ENCODE measurements around the gene DOCK4.

Gene DOCK4

DNA sequence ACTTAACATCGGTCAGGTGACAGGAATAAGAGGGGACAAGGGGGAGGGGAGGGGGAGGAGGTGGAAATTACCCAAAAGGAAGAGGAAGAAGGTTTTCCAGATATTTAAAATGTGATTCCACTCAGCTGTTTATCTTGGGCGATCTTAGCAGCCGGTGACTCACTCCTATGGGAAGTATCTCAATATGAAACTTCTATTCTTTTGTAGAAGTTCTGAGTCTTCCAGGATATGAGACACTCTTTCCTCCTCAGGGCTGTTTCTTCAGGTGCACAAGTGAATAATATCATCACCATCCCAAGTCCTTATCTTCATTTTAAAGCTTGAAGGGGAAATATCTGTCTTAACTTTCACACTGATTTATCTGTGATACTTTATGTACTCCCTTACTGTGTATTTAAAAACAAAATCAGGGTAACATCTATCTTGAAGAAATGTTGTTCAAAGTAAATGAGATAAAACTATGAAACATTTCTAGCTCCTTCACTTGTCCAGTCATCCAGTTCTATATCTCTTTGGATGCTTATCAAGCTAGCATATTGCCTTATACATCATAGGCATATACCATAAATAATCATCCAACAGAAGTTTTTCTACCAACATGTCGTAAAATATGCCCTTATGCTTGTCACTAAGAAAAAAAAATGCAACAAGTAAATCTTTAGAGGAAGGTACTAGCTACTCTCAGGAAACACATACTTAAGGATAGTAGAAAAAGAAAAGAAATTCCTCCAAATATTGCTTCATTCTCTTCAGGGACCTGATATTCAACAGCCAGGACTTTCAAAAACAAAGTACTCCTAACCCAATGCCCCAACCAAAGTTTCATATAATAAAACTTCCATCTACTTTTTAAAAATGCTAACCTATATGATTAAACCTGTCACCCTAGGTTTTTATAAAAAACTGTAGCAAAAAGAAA is 13.7 kb downstream of the DOCK4 start:
- no peaks in the 10 kb centered on the region for H3K27me3 ChIP-seq (ENCODE audit: insufficient read depth, poor library complexity, severe bottlenecking)
- no peak overlapping the region for H3K4me3 ChIP-seq (replicated peaks; ENCODE audit: insufficient read depth, low read length)
- no peak for DNase-seq (ENCODE audit: low read depth in 1 of 2, low spot score in 1 of 2)
- no peak overlapping the region for H3K27ac ChIP-seq (replicated peaks)
- TF ChIP-seq CTCF (IDR thresholded peaks at IDR 0.05; ENCODE audit: insufficient read depth, low read length) (no peak), GABPA (IDR thresholded peaks at IDR 0.05; ENCODE audit: low read depth) (no peak), REST (IDR thresholded peaks at IDR 0.05; ENCODE audit: insufficient replicate concordance, low read depth) (no peak)

- Histone ChIP-seq H3K4me3 (replicated peaks; ENCODE audit: insufficient read depth, low read length) (no peak overlapping the region), H3K27ac (replicated peaks) (no peak overlapping the region)
Observed at GRCh38 chr7:112190120-112190519, 16.1 kb downstream of the DOCK4 start.

More at GRCh38 chr7:112190120-112190519, 16.1 kb downstream of the DOCK4 start:
- TF ChIP-seq GABPA (IDR thresholded peaks at IDR 0.05; ENCODE audit: low read depth) (no peak), POLR2AphosphoS5 (IDR thresholded peaks at IDR 0.05; ENCODE audit: low read depth) (no peak), CTCF (IDR thresholded peaks at IDR 0.05; ENCODE audit: insufficient read depth, low read length) (no peak), REST (IDR thresholded peaks at IDR 0.05; ENCODE audit: insufficient replicate concordance, low read depth) (no peak), SPI1 (IDR thresholded peaks at IDR 0.05; ENCODE audit: borderline replicate concordance, low read depth) (no peak)
- DNase-seq (ENCODE audit: low read depth in 1 of 2, low spot score in 1 of 2), result no peak
- no peaks in the 10 kb centered on the region for H3K27me3 ChIP-seq (ENCODE audit: insufficient read depth, poor library complexity, severe bottlenecking)
